Activated CD8-positive, alpha-beta T cell treated with anti-CD3 and anti-CD28 coated beads for 36 hours (primary cell): ENCODE data around the gene ATN1. TPM values are rescaled to one million over a fixed set of nuclear protein-coding genes. Genes with fewer than 3 reads are reported as not detected.
"Not testable (repeated sequence)": the region's sequence is repeated elsewhere in the genome, so short reads cannot be mapped to it uniquely, and the experiment has no call there.

Experiments
- ATAC-seq: fragments of 200-7000 bp; cut with Tn5 transposase; one replicate; pipeline ENCODE4 v1.10.0; 2021; ENCODE audit warnings: mild to moderate bottlenecking, moderate library complexity
- CTCF ChIA-PET: fragments of 350-600 bp; sonication (Branson Sonifier 250); formaldehyde crosslinking; loops from one replicate; lab custom pipeline; 2021; ENCODE audit warnings: antibody characterized with exemption; lab: Charles Lee
- POLR2A ChIA-PET: fragments of 350-600 bp; sonication (Branson Sonifier 250); formaldehyde crosslinking; loops from one replicate; lab custom pipeline; 2021; ENCODE audit warnings: antibody characterized with exemption; lab: Charles Lee
- DNase-seq: peaks from one replicate; pipeline ENCODE4 v3.0.0-alpha.2; 2020
- H3K27ac Mint-ChIP-seq: one replicate; pipeline ENCODE4 v1.8.0; 2021; ENCODE audit warnings: mild to moderate bottlenecking, mixed read lengths
- H3K27me3 Mint-ChIP-seq: one replicate; pipeline ENCODE4 v1.8.0; 2021; ENCODE audit warnings: mixed read lengths
- H3K36me3 Mint-ChIP-seq: one replicate; pipeline ENCODE4 v1.8.0; 2021; ENCODE audit warnings: low read depth, mixed read lengths
- H3K4me1 Mint-ChIP-seq: one replicate; pipeline ENCODE4 v1.8.0; 2021; ENCODE audit warnings: low read depth, mixed read lengths
- H3K4me3 Mint-ChIP-seq: one replicate; pipeline ENCODE4 v1.8.0; 2021; ENCODE audit warnings: mild to moderate bottlenecking, moderate library complexity, mixed read lengths
- H3K9me3 Mint-ChIP-seq: one replicate; pipeline ENCODE4 v1.8.0; 2021; ENCODE audit warnings: mixed read lengths
- CTCF ChIP-seq: fragments of 200-600 bp; IDR thresholded peaks from one replicate; pipeline ENCODE4 v1.8.0; 2022; ENCODE audit warnings: antibody characterized with exemption, mild to moderate bottlenecking
- intact Hi-C: fragments of 100-400 bp; cut with micrococcal nuclease; formaldehyde crosslinking; loops from one replicate; pipeline ENCODE4 v1.10.0; 2022
- total RNA-seq, 2 experiments: library from RNA; stranded (reverse); gene quantifications; one replicate each; pipeline ENCODE4 v1.2.3, GENCODE V29; 2021

The ATN1 gene
- 10 to 100 TPM; 26.4 to 28.5 TPM for total RNA-seq

- Mint-ChIP-seq H3K9me3 (no peaks in the 10 kb centered on the region), H3K36me3 (peaks cover 20% of the 10 kb centered on the region), H3K27ac (peak within 1 kb of the TSS; percentile 82), H3K27me3 (no peaks in the 10 kb centered on the region), H3K4me1 (peaks cover 59% of the 10 kb centered on the region), H3K4me3 (peak within 1 kb of the TSS; percentile 78)
- no peak for TF ChIP-seq CTCF
- ChIA-PET CTCF (interaction anchor here (1.1 to 7.3 kb wide), 11 partner anchors 10 to 58 kb away, joined by 3 to 108 read pairs (median 5); partner anchors contain the start of genes C12orf57 and RNU7-1), POLR2A (interaction anchor here (0.7 to 36.0 kb wide), 9 partner anchors 9 to 91 kb away, joined by 3 to 1266 read pairs (median 4); partner anchors contain the start of genes C12orf57, ENO2, LPCAT3 and PTPN6)
- intact Hi-C loops = no loop called here
- DNase-seq (peak; percentile 55), ATAC-seq (peak; percentile 32)
These were observed at the start of gene ATN1 for GRCh38 chr12:6927379-6928021. Gene ATN1, plus strand, starts transcription at chr12:6927959. Its CDS starts 6,043 bp downstream, at chr12:6934002.

GRCh38 chr12:6879824-6880223 lies 47.9 kb upstream of the ATN1 start:
- H3K27me3 Mint-ChIP-seq, H3K4me1 Mint-ChIP-seq, H3K4me3 Mint-ChIP-seq, H3K9me3 Mint-ChIP-seq, H3K27ac Mint-ChIP-seq, DNase-seq, ATAC-seq, intact Hi-C loops: not testable (repeated sequence)
- peaks cover 15% of the 10 kb centered on the region for H3K36me3 Mint-ChIP-seq
- ChIA-PET CTCF (interaction anchor here (1.4 to 2.0 kb wide), 3 partner anchors 10 to 13 kb away, joined by 3 to 6 read pairs (median 3); partner anchors contain the start of gene TPI1), POLR2A (interaction anchor here (1.1 to 6.6 kb wide), 4 partner anchors 9 to 80 kb away, joined by 3 to 79 read pairs (median 8); partner anchors contain the start of genes SPSB2 and TPI1)

- ChIA-PET POLR2A (interaction anchor here (1.1 to 6.6 kb wide), 2 partner anchors 13 to 60 kb away, joined by 3 to 79 read pairs; partner anchors contain the start of genes C12orf57, RNU7-1, SPSB2 and TPI1), CTCF (interaction anchor here (1.6 to 5.7 kb wide), 3 partner anchors 8 to 14 kb away, joined by 4 to 30 read pairs (median 13); partner anchors contain the start of gene SPSB2)
- no peak for TF ChIP-seq CTCF
- DNase-seq (no peak), ATAC-seq (no peak)
- no peak overlapping the region for H3K27ac Mint-ChIP-seq
- no peaks in the 10 kb centered on the region for H3K27me3 Mint-ChIP-seq
- no peaks in the 10 kb centered on the region for H3K4me1 Mint-ChIP-seq
- H3K36me3 Mint-ChIP-seq = peaks cover 6% of the 10 kb centered on the region
- no peaks in the 10 kb centered on the region for H3K9me3 Mint-ChIP-seq
- no peak overlapping the region for H3K4me3 Mint-ChIP-seq
- intact Hi-C loops = no loop called here
These were observed 44.5 kb upstream of the ATN1 start for GRCh38 chr12:6883252-6883651.

- ChIA-PET CTCF (interaction anchor here (5.7 kb wide), 1 partner anchor 11 kb away, joined by 30 read pairs; the partner anchor contains the start of gene SPSB2), POLR2A (interaction anchor here (1.1 to 6.6 kb wide), 2 partner anchors 13 to 60 kb away, joined by 3 to 79 read pairs; partner anchors contain the start of genes C12orf57, RNU7-1, SPSB2 and TPI1)
- Mint-ChIP-seq H3K36me3 (peaks cover 6% of the 10 kb centered on the region), H3K27me3 (no peaks in the 10 kb centered on the region), H3K9me3 (no peaks in the 10 kb centered on the region), H3K4me3 (no peak overlapping the region), H3K27ac (no peak overlapping the region), H3K4me1 (no peaks in the 10 kb centered on the region)
- no peak for TF ChIP-seq CTCF
- no peak for ATAC-seq
- DNase-seq = no peak
- intact Hi-C loops = no loop called here
These were observed 44.1 kb upstream of the ATN1 start for GRCh38 chr12:6883683-6884082.

GRCh38 chr12:6884539-6884938 lies 43.2 kb upstream of the ATN1 start:
- peaks cover 6% of the 10 kb centered on the region for H3K36me3 Mint-ChIP-seq
- no peak overlapping the region for H3K27ac Mint-ChIP-seq
- POLR2A ChIA-PET = interaction anchor here (1.1 to 6.6 kb wide), 2 partner anchors 8 to 14 kb away, joined by 8 to 79 read pairs; partner anchors contain the start of genes SPSB2 and TPI1
- ATAC-seq = no peak
- no peak for DNase-seq
- no peak overlapping the region for H3K4me3 Mint-ChIP-seq
- intact Hi-C loops = no loop called here
- H3K9me3 Mint-ChIP-seq = no peaks in the 10 kb centered on the region
- H3K4me1 Mint-ChIP-seq = no peaks in the 10 kb centered on the region
- H3K27me3 Mint-ChIP-seq = no peaks in the 10 kb centered on the region
- CTCF ChIA-PET = interaction anchor here (5.7 kb wide), 1 partner anchor 12 kb away, joined by 30 read pairs; the partner anchor contains the start of gene SPSB2
- TF ChIP-seq CTCF = no peak

- ChIA-PET POLR2A (interaction anchor here (6.6 kb wide), 1 partner anchor 16 kb away, joined by 79 read pairs; the partner anchor contains the start of genes SPSB2 and TPI1), CTCF (interaction anchor here (1.1 to 5.7 kb wide), 2 partner anchors 13 to 17 kb away, joined by 5 to 30 read pairs; partner anchors contain the start of gene SPSB2)
- H3K9me3 Mint-ChIP-seq, H3K27ac Mint-ChIP-seq, H3K27me3 Mint-ChIP-seq, DNase-seq, H3K36me3 Mint-ChIP-seq, ATAC-seq, H3K4me3 Mint-ChIP-seq, intact Hi-C loops, H3K4me1 Mint-ChIP-seq: not testable (repeated sequence)
These were observed 41.4 kb upstream of the ATN1 start for GRCh38 chr12:6886206-6886999.
